Muscle layer of colon (tissue), 2 donors: ENCODE data around the gene LRATD1.

Experiments
- H3K27ac ChIP-seq: one replicate; pipeline ENCODE4 v1.7.0; 2013; ENCODE audit warnings: low read depth, mild to moderate bottlenecking, low read length, moderate library complexity
- H3K27me3 ChIP-seq, 2 donors: one replicate each; pipeline ENCODE4 v1.7.0; 2013; ENCODE audit warnings: low read length in 2 of 2, mild to moderate bottlenecking in 2 of 2; ENCODE audit not compliant: insufficient read depth in 2 of 2, control insufficient read depth in 1 of 2
- H3K36me3 ChIP-seq: one replicate; pipeline ENCODE4 v1.7.0; 2013; ENCODE audit warnings: mild to moderate bottlenecking, low read length; ENCODE audit not compliant: insufficient read depth
- H3K4me1 ChIP-seq: one replicate; pipeline ENCODE4 v1.7.0; 2013; ENCODE audit warnings: mild to moderate bottlenecking, low read length; ENCODE audit not compliant: insufficient read depth
- H3K4me3 ChIP-seq, 2 donors: one replicate each; pipeline ENCODE4 v1.7.0; 2013; ENCODE audit warnings: low read length in 2 of 2, low read depth in 1 of 2, mild to moderate bottlenecking in 1 of 2, moderate library complexity in 1 of 2
- H3K9ac ChIP-seq: one replicate; pipeline ENCODE4 v1.7.0; 2013; ENCODE audit warnings: low read length
- H3K9me3 ChIP-seq: one replicate; pipeline ENCODE4 v1.7.0; 2013; ENCODE audit warnings: mild to moderate bottlenecking, low read length
- donor health status: abdominal sarcoma.
- donor health status: Adenocarcinoma of cecum.

The LRATD1 gene

DNA sequence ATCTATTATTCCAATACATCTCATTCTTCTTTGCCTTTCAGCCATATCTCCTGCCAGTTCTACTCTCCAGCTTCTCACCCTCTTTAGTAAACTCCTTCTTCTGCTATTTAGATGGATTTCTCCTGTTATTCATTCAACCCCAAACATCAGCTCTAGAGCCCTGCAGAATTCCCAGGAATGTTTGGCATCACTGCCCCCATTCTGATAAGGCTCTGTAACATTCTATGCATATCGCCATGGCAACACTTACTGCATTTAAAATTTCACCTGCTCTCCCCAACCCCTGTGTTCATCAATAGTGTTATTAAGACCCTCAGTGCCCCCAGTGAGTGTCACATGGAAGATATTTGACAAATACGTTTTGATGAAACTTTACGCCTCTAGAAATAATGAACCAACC lies 28.6 kb downstream of the LRATD1 start:
- no peaks in the 10 kb centered on the region for H3K27me3 ChIP-seq
- H3K4me3 ChIP-seq = no peak overlapping the region
- no peaks in the 10 kb centered on the region for H3K36me3 ChIP-seq
- H3K27ac ChIP-seq = no peak overlapping the region
- H3K9ac ChIP-seq = no peak overlapping the region
- no peaks in the 10 kb centered on the region for H3K4me1 ChIP-seq
- H3K9me3 ChIP-seq = no peaks in the 10 kb centered on the region

GRCh38 chr2:14673351-14673875 lies 40.9 kb downstream of the LRATD1 start:
- H3K36me3 ChIP-seq = no peaks in the 10 kb centered on the region
- H3K9me3 ChIP-seq = no peaks in the 10 kb centered on the region
- no peak overlapping the region for H3K4me3 ChIP-seq
- H3K27me3 ChIP-seq = no peaks in the 10 kb centered on the region
- H3K4me1 ChIP-seq = no peaks in the 10 kb centered on the region
- H3K27ac ChIP-seq = no peak overlapping the region
- H3K9ac ChIP-seq = no peak overlapping the region

GRCh38 chr2:14675489-14675888 lies 43.0 kb downstream of the LRATD1 start:
- no peaks in the 10 kb centered on the region for H3K36me3 ChIP-seq
- H3K27ac ChIP-seq = no peak overlapping the region
- H3K4me1 ChIP-seq = no peaks in the 10 kb centered on the region
- H3K27me3 ChIP-seq = no peaks in the 10 kb centered on the region
- no peak overlapping the region for H3K9ac ChIP-seq
- H3K9me3 ChIP-seq = no peaks in the 10 kb centered on the region
- no peak overlapping the region for H3K4me3 ChIP-seq

- H3K4me1 ChIP-seq = no peaks in the 10 kb centered on the region
- no peak overlapping the region for H3K4me3 ChIP-seq
- H3K9me3 ChIP-seq = no peaks in the 10 kb centered on the region
- H3K27me3 ChIP-seq = no peaks in the 10 kb centered on the region
- no peak overlapping the region for H3K27ac ChIP-seq
- no peaks in the 10 kb centered on the region for H3K36me3 ChIP-seq
- no peak overlapping the region for H3K9ac ChIP-seq
Measured at GRCh38 chr2:14676371-14676770, 43.9 kb downstream of the LRATD1 start.

GRCh38 chr2:14677039-14677438 lies 44.5 kb downstream of the LRATD1 start:
- Histone ChIP-seq H3K27ac (no peak overlapping the region), H3K4me1 (no peaks in the 10 kb centered on the region), H3K9me3 (no peaks in the 10 kb centered on the region), H3K9ac (no peak overlapping the region), H3K36me3 (no peaks in the 10 kb centered on the region), H3K27me3 (no peaks in the 10 kb centered on the region), H3K4me3 (no peak overlapping the region)

DNA sequence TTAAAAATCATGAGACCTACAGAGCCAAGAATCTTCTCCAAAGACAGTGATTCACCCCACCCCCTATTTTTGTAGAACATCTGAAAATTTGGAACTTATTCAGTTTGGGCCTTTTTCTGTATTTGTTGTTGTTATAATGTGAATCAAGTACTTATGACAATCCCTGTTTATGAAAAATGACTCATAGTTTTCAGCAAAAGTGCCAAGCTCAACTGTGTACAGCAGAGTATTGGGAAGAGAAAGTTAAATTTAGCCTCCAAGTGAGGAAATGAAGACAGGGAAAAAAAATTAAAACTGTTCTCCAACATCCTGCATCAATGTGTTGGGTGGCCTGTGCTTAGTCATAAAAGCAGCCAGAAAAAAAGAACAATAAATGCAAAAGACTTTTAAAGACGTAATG lies 46.2 kb downstream of the LRATD1 start:
- no peak overlapping the region for H3K27ac ChIP-seq
- H3K4me1 ChIP-seq = no peaks in the 10 kb centered on the region
- H3K9me3 ChIP-seq = no peaks in the 10 kb centered on the region
- H3K36me3 ChIP-seq = no peaks in the 10 kb centered on the region
- no peaks in the 10 kb centered on the region for H3K27me3 ChIP-seq
- no peak overlapping the region for H3K4me3 ChIP-seq
- no peak overlapping the region for H3K9ac ChIP-seq

DNA sequence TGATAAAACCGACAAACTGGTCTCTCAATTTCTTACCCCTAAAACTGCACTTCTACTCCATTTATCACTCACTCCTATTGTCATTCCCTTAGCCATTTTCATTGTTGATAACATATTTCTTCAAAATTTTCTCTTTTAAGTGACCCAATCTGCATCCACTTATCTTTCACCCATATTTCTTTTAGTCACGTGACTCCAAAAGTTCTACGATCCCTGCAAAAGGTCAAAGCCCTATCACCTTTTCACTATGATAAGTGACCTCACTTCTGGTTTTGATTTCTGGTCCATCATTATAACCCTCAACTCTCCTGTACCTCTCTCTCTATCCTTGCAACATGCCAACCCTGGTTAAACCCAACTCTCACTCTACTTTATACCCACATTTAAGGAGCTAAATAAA lies 49.1 kb downstream of the LRATD1 start:
- no peak overlapping the region for H3K27ac ChIP-seq
- no peak overlapping the region for H3K4me3 ChIP-seq
- H3K36me3 ChIP-seq = no peaks in the 10 kb centered on the region
- H3K9me3 ChIP-seq = no peaks in the 10 kb centered on the region
- H3K9ac ChIP-seq = no peak overlapping the region
- no peaks in the 10 kb centered on the region for H3K4me1 ChIP-seq
- no peaks in the 10 kb centered on the region for H3K27me3 ChIP-seq
